Hematopoietic multipotent progenitor cell (in vitro differentiated cells): ENCODE results near the gene HMX1. TPM values are rescaled to one million over a fixed set of nuclear protein-coding genes. Genes with fewer than 3 reads are reported as not detected.

Experiments used
- DNase-seq, 3 donors: peaks; one replicate each; pipeline ENCODE4 v3.0.0-alpha.2; 2011 to 2015; ENCODE audit warnings: low read depth in 2 of 3, low spot score in 2 of 3
- total RNA-seq: library from RNA; depleted of rRNA; stranded (reverse); fragments of >200 nt; gene quantifications from one replicate; pipeline ENCODE4 v1.2.3, GENCODE V29; 2012

HMX1 gene
- total RNA-seq, 1 donor, result not detected

DNA sequence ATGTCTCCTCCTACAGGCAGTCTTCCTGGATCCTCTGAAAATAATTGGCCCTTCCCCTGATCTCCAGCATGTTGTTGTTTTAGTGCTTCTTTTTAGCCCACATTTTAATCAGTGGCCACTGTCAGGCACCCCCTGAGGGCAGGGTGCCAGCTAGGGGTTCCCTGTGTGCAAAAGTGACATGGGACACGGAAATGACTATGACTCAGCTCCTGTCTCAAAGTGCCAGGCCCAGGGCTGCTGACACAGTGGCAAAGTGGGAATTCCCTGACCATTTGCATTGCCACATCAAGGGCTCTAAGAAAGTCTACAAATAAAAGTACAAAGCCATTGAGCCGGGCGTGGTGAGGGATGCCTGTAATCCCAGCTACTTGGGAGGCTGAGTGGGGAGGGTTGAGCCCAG lies 24.8 kb downstream of the HMX1 start:
- no peak for DNase-seq

DNA sequence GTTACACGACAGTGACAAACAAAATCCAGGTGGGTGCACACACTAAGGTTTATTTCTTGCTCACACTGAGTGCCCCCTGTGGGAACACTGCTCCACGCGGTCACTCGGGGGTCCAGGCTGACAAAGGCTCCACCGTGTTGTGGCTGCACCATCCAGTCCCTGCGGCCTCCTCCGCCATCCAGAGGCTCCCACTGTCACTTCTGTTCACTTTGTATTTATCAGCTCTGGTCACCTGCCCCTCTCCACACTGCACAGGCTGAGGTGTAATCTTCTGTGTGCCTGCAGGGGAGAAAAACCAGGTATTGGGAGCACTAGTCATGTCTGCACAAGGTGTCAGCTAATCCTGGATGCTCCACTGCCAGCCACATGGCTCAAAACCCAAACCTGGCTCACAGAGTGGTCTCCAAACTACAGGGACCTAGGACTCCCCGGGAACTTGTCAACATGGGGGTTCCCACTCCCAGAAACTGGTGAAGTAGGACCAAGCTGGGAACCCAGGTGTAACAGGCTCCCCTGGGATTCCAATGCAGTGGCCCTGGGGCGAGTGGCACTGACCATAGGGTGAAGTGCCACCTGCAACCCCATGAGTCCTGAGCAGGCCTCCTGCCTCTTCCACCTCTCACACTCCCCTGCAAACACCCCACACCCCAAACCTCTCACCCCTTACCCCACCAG lies 25.5 kb downstream of the HMX1 start:
- no peak for DNase-seq

GRCh38 chr4:8844976-8845690 lies 26.5 kb downstream of the HMX1 start:
- DNase-seq, result no peak

- no peak for DNase-seq
Measured at GRCh38 chr4:8843597-8843996, 28.0 kb downstream of the HMX1 start.

DNA sequence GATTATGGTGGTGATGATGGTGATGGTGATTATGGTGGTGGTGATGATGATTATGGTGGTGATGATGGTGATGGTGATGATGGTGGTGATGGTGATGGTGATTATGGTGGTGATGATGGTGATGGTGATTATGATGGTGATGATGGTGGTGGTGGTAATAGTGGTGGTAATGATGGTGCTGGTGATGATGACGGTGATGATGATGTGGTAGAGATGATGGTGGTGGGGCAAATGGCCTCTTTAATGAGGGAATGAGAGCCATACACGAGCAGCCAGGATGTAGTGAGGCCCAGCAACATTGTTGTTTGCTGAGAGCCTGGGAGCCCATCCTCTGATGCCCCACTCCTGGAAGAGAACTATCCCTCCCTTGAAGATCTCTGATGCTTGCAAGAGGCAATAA lies 29.0 kb downstream of the HMX1 start:
- no peak for DNase-seq

GRCh38 chr4:8841678-8842268 lies 29.9 kb downstream of the HMX1 start:
- DNase-seq, result no peak

DNA sequence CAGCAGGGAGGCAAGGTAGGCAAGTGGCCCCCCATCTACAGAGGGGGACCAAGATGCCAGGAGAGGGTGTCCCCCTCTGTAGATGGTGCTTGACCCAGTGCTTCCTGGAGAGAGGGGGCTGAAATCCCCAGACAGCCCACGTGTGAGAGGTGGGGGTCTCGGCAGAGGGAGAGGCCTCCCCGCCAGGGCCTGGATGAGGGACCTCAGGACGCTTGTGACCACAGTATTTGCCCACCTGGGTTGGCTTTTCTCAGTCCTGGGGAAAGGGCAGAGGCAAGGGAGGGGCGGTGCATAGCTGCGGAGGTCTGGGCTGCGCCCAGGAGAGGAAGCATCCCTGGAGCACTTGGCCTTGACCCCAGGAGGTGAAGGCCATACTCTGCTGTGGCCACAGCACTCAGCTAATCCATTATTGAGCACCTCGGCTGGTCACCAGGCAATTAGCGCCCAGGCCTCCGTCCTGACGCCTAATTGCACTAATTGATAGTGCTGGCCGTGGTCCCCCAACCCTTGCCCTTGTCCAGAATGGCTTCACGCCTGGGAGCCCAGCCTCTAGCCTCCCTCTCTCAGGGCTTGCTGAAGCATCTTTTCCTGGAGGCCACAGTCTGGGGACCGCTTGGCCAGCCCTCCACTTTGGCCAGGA lies 30.7 kb downstream of the HMX1 start:
- no peak for DNase-seq

DNA sequence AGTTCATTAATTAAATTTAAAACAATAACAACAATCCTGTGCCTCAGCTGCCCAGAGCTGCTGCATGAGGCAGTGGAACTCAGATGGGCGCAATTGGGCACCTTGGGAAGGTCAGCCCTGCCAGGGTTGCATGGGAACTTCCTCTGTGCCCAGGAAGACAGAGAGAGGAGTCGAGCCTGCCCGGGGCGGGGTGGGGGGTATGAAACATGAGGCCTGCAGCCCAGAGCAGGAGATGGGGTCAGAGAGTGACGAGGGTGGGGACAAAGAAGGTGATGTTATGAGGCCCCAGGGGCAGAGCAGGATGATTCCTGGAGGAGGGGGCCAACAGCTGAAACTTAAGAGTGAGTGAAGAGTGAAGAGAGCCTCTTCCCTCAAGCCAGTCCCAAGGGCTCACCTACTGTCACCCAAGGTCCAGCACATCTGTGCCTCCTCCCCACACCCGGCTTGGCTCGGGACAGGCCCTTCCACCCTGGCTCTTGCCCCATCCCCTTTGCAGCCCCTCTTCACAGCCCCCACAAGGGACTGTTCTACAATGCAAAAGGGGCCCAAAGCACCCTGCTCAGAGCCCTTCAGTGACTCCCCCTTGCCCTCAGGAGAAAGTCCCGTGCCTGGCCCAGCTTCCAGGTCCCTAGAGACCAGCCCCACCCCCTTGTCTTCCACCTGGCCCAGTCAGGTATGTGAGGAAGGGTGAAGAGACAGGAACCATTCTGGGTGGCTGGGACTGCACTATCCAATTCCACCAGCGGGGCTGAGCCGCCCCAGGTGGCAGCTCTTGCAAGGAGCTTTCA lies 31.4 kb downstream of the HMX1 start:
- no peak for DNase-seq

- DNase-seq, result no peak
Measured at GRCh38 chr4:8838961-8839431, 32.6 kb downstream of the HMX1 start.

DNA sequence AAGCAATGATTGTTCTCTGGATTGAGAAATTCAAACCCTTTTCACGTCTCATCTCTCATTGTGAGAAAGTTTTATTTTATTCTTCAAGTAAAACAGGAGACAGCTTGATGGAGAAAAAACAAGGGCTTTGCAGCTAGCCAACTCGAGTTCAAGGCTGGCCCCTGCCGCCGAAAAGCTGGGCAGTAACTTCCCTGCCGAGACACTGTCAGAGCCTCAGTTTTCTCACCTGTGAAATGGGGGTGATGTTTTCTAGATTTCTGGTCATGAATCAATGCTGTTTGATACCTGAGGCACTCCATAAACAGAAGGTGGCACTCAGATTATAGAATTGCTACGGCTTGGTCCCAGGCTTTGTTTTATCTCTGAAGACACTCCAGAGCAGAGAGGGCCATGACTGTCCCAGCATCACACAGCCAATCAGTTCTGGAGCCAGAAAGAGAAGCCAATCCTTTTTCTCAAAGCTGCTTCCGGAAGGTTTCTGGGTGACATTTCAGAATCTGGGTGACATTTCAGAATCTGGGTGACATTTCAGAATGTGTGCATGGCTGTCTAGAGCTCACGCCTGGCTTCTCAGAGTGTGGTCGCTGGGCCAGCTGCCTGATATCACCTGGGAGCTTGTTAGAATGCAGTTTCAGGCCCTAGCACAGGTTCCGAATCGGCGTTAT lies 33.2 kb downstream of the HMX1 start:
- no peak for DNase-seq

GRCh38 chr4:8837181-8837841 lies 34.3 kb downstream of the HMX1 start:
- no peak for DNase-seq

- DNase-seq, result no peak
Measured at GRCh38 chr4:8836664-8837171, 34.9 kb downstream of the HMX1 start.

DNA sequence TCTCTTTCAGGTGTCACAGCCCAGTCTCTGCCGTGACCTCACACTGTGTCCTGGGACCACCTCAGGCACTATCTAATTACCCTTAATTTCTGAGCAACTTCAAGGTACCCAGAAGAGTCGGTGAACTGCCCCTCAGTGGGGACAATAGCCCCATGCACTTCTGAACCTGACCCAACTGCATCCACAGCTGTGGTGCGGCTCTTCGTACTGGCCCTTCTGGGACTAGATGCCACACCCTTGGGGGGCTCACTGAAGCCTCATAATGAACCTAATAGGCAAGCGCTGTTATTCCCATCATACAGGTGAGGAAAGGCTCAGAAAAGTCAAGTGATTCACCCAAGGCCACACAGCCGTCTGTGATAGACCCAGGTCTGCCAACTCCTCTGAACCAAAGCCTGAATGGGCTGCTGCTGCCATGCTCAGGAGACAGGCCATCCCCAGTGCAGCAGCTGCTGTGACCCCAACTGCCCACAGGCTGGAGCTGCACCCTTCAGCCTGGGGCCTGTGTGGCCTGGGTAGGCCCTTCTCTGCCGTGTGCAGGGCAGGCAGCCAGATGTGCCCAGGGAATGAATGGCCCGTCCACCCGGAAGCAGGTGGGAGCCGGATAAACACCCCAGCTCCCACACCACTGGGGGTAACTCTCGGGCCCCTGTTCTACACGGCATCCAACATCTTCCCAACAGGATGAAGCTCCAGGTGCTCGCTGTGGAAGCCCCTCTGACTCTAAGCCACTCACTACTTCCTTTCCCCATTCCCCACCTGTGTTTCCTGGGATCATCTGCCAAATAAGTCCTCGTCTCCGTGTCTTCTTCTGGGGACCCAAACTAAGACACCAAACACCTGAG lies 35.9 kb downstream of the HMX1 start:
- DNase-seq, result no peak

GRCh38 chr4:8834681-8835220 lies 36.9 kb downstream of the HMX1 start:
- no peak for DNase-seq

GRCh38 chr4:8832113-8832915 lies 39.3 kb downstream of the HMX1 start:
- DNase-seq, result no peak

- no peak for DNase-seq
Measured at GRCh38 chr4:8831221-8832112, 40.2 kb downstream of the HMX1 start.
